ENCODE results near the gene KCNJ10. TPM values are rescaled to one million over a fixed set of nuclear protein-coding genes. Genes with fewer than 3 reads are reported as not detected.

KCNJ10 gene
- total RNA-seq, 1 donor from 2014 or later, result 0.27 TPM

- no peak for DNase-seq (ENCODE audit: low read depth)
Observed at GRCh38 chr1:159990005-159990404, 80.0 kb downstream of the KCNJ10 start.

GRCh38 chr1:159989581-159989980 is 80.4 kb downstream of the KCNJ10 start:
- no peaks in the 10 kb centered on the region for H3K9me3 ChIP-seq (ENCODE audit: insufficient read depth, low read depth, low read length)
- peaks cover 4% of the 10 kb centered on the region for H3K27me3 Mint-ChIP-seq (ENCODE audit: low read depth, unreplicated experiment)

More at GRCh38 chr1:159990005-159990404, 80.0 kb downstream of the KCNJ10 start:
- no peak overlapping the region for H3K4me3 Mint-ChIP-seq (ENCODE audit: unreplicated experiment)
- Histone ChIP-seq H3K4me3 (ENCODE audit: insufficient read depth, low read depth, low read length) (no peak overlapping the region), H3K4me2 (ENCODE audit: low read length) (no peak overlapping the region), H3K9me3 (ENCODE audit: insufficient read depth, low read depth, low read length) (no peaks in the 10 kb centered on the region), H3K79me2 (ENCODE audit: insufficient read depth, low read length) (no peaks in the 10 kb centered on the region), H3K36me3 (ENCODE audit: insufficient read depth, low read length) (no peaks in the 10 kb centered on the region), H3K27me3 (ENCODE audit: insufficient read depth, low read length) (no peaks in the 10 kb centered on the region), H4K20me1 (ENCODE audit: insufficient read depth, low read length) (no peaks in the 10 kb centered on the region), H3K9ac (ENCODE audit: low read length) (no peak overlapping the region), H3K27ac (ENCODE audit: low read depth, low read length) (no peak overlapping the region), H2AFZ (ENCODE audit: low read depth, low read length) (no peak overlapping the region), H3K4me1 (ENCODE audit: insufficient read depth, low read length) (no peaks in the 10 kb centered on the region)
- no peak for TF ChIP-seq EZH2 (IDR thresholded peaks at IDR 0.05; ENCODE audit: insufficient read depth, low read length)
- TF ChIP-seq CTCF (IDR thresholded peaks at IDR 0.05; ENCODE audit: insufficient read depth, low read depth, low read length), result no peak
- H3K27me3 Mint-ChIP-seq (ENCODE audit: low read depth, unreplicated experiment), result peaks cover 4% of the 10 kb centered on the region
- no peaks in the 10 kb centered on the region for H3K9me3 Mint-ChIP-seq (ENCODE audit: unreplicated experiment)
- H3K36me3 Mint-ChIP-seq (ENCODE audit: low read depth, unreplicated experiment), result no peaks in the 10 kb centered on the region
- H3K27ac Mint-ChIP-seq (ENCODE audit: unreplicated experiment), result no peak overlapping the region
- H3K4me1 Mint-ChIP-seq (ENCODE audit: low read depth, unreplicated experiment), result peaks cover 13% of the 10 kb centered on the region
- no peak for FAIRE-seq

More at GRCh38 chr1:159989581-159989980, 80.4 kb downstream of the KCNJ10 start:
- TF ChIP-seq CTCF (IDR thresholded peaks at IDR 0.05; ENCODE audit: insufficient read depth, low read depth, low read length) (no peak), EZH2 (IDR thresholded peaks at IDR 0.05; ENCODE audit: insufficient read depth, low read length) (no peak)
- Histone ChIP-seq H3K27ac (ENCODE audit: low read depth, low read length) (no peak overlapping the region), H3K27me3 (ENCODE audit: insufficient read depth, low read length) (no peaks in the 10 kb centered on the region), H3K36me3 (ENCODE audit: insufficient read depth, low read length) (no peaks in the 10 kb centered on the region), H3K79me2 (ENCODE audit: insufficient read depth, low read length) (no peaks in the 10 kb centered on the region), H2AFZ (ENCODE audit: low read depth, low read length) (no peak overlapping the region), H3K4me2 (ENCODE audit: low read length) (no peak overlapping the region), H4K20me1 (ENCODE audit: insufficient read depth, low read length) (no peaks in the 10 kb centered on the region), H3K4me3 (ENCODE audit: insufficient read depth, low read depth, low read length) (no peak overlapping the region), H3K9ac (ENCODE audit: low read length) (no peak overlapping the region), H3K4me1 (ENCODE audit: insufficient read depth, low read length) (no peaks in the 10 kb centered on the region)
- no peaks in the 10 kb centered on the region for H3K9me3 Mint-ChIP-seq (ENCODE audit: unreplicated experiment)
- no peaks in the 10 kb centered on the region for H3K36me3 Mint-ChIP-seq (ENCODE audit: low read depth, unreplicated experiment)
- peaks cover 13% of the 10 kb centered on the region for H3K4me1 Mint-ChIP-seq (ENCODE audit: low read depth, unreplicated experiment)
- FAIRE-seq, result no peak
- no peak overlapping the region for H3K4me3 Mint-ChIP-seq (ENCODE audit: unreplicated experiment)
- H3K27ac Mint-ChIP-seq (ENCODE audit: unreplicated experiment), result no peak overlapping the region
- no peak for DNase-seq (ENCODE audit: low read depth)

Measured in astrocyte (in vitro differentiated cells and primary cell).